DOHH2 (cell line): Measurements from ENCODE around the gene CASP14.

Experiments
- H3F3A ChIP-seq: fragments of 200-600 bp; sonication (generic), shearing (Covaris generic); 2 replicates; pipeline ENCODE4 v1.6.0; 2016; ENCODE audit warnings: antibody characterized with exemption, mild to moderate bottlenecking; ENCODE audit not compliant: control insufficient read depth, insufficient read depth
- H3K27ac ChIP-seq: fragments of 200-600 bp; sonication (generic); 2 replicates; pipeline ENCODE4 v1.5.1; 2014; ENCODE audit warnings: low read depth, mild to moderate bottlenecking, low read length, moderate library complexity
- H3K27me3 ChIP-seq: fragments of 200-600 bp; sonication (generic); 2 replicates; pipeline ENCODE4 v1.6.1; 2014; ENCODE audit warnings: mild to moderate bottlenecking, low read length, mixed read lengths; ENCODE audit not compliant: control insufficient read depth
- H3K36me3 ChIP-seq: fragments of 200-600 bp; sonication (generic); 2 replicates; pipeline ENCODE4 v1.6.1; 2014; ENCODE audit warnings: mild to moderate bottlenecking, low read length, moderate library complexity, mixed read lengths; ENCODE audit not compliant: control insufficient read depth
- H3K4me1 ChIP-seq: fragments of 200-600 bp; sonication (generic); 2 replicates; pipeline ENCODE4 v1.6.1; 2014; ENCODE audit warnings: mild to moderate bottlenecking, low read length, mixed read lengths; ENCODE audit not compliant: control insufficient read depth
- H3K4me2 ChIP-seq: fragments of 200-600 bp; sonication (generic); 2 replicates; pipeline ENCODE4 v1.6.0; 2014; ENCODE audit warnings: mild to moderate bottlenecking, low read length, moderate library complexity
- H3K4me3 ChIP-seq: fragments of 200-600 bp; sonication (generic); 2 replicates; pipeline ENCODE4 v1.5.1; 2014; ENCODE audit warnings: mild to moderate bottlenecking, low read length, mixed read lengths
- H3K79me2 ChIP-seq: fragments of 200-600 bp; sonication (generic); 2 replicates; pipeline ENCODE4 v1.6.1; 2014; ENCODE audit warnings: mild to moderate bottlenecking, low read length, mixed read lengths; ENCODE audit not compliant: control insufficient read depth
- H3K9me2 ChIP-seq: fragments of 200-600 bp; sonication (generic); replicated peaks from 2 replicates; pipeline ENCODE4 v1.6.1; 2014; ENCODE audit warnings: mild to moderate bottlenecking, low read length, mixed read lengths; ENCODE audit not compliant: control insufficient read depth
- H3K9me3 ChIP-seq: fragments of 200-600 bp; sonication (generic); 2 replicates; pipeline ENCODE4 v1.6.1; 2014; ENCODE audit warnings: antibody characterized with exemption, low read length, mixed read lengths; ENCODE audit not compliant: control insufficient read depth, insufficient read depth
- H4K20me1 ChIP-seq: fragments of 200-600 bp; sonication (generic); 2 replicates; pipeline ENCODE4 v1.6.0; 2014; ENCODE audit warnings: low read depth, mild to moderate bottlenecking, antibody characterized with exemption, low read length, moderate library complexity; ENCODE audit not compliant: control insufficient read depth, insufficient read depth
- CTCF ChIP-seq: fragments of 200-600 bp; sonication (generic); IDR thresholded peaks from one replicate; pipeline ENCODE4 v1.5.1; 2014; ENCODE audit warnings: antibody characterized with exemption, mild to moderate bottlenecking, low read depth, low read length; ENCODE audit not compliant: poor library complexity, severe bottlenecking
- EZH2phosphoT487 ChIP-seq: fragments of 200-600 bp; sonication (generic); IDR thresholded peaks from 2 replicates; pipeline ENCODE4 v1.6.1; 2017; ENCODE audit warnings: borderline replicate concordance, mild to moderate bottlenecking, antibody characterized with exemption, low read length, moderate library complexity, mixed read lengths

The CASP14 gene

GRCh38 chr19:15048885-15049541 is at the start of gene CASP14:
Gene CASP14 (plus strand): TSS chr19:15049480. CDS start chr19:15052252, 2,772 bp downstream.
- no peaks in the 10 kb centered on the region for H3K27me3 ChIP-seq

GRCh38 chr19:15008308-15008707 is 41.0 kb upstream of the CASP14 start:
- no peaks in the 10 kb centered on the region for H3F3A ChIP-seq

More at GRCh38 chr19:15048885-15049541, at the start of gene CASP14:
- Histone ChIP-seq H4K20me1 (no peaks in the 10 kb centered on the region), H3K4me1 (no peaks in the 10 kb centered on the region), H3K4me3 (no peak within 1 kb of the TSS), H3K9me3 (no peaks in the 10 kb centered on the region), H3K36me3 (no peaks in the 10 kb centered on the region), H3K9me2 (no peaks in the 10 kb centered on the region), H3F3A (no peaks in the 10 kb centered on the region), H3K4me2 (no peak within 1 kb of the TSS), H3K27ac (no peak within 1 kb of the TSS), H3K79me2 (no peaks in the 10 kb centered on the region)
- TF ChIP-seq CTCF = no peak
- no peak for TF ChIP-seq EZH2phosphoT487

GRCh38 chr19:15010501-15011300 is 38.6 kb upstream of the CASP14 start:
- no peaks in the 10 kb centered on the region for H3K9me3 ChIP-seq
- H3K36me3 ChIP-seq = no peaks in the 10 kb centered on the region
- H3K9me2 ChIP-seq = no peaks in the 10 kb centered on the region
- no peak for TF ChIP-seq CTCF
- H3K4me1 ChIP-seq = no peaks in the 10 kb centered on the region
- H4K20me1 ChIP-seq = no peaks in the 10 kb centered on the region
- H3K27me3 ChIP-seq = no peaks in the 10 kb centered on the region
- H3K4me3 ChIP-seq = no peak overlapping the region
- H3F3A ChIP-seq = no peaks in the 10 kb centered on the region
- no peak overlapping the region for H3K27ac ChIP-seq
- no peak overlapping the region for H3K4me2 ChIP-seq
- H3K79me2 ChIP-seq = no peaks in the 10 kb centered on the region

More at GRCh38 chr19:15008308-15008707, 41.0 kb upstream of the CASP14 start:
- H3K9me2 ChIP-seq = no peaks in the 10 kb centered on the region
- H3K36me3 ChIP-seq = no peaks in the 10 kb centered on the region
- no peaks in the 10 kb centered on the region for H3K79me2 ChIP-seq
- H4K20me1 ChIP-seq = no peaks in the 10 kb centered on the region
- TF ChIP-seq CTCF = no peak
- TF ChIP-seq EZH2phosphoT487 = no peak
- no peak overlapping the region for H3K27ac ChIP-seq
- no peaks in the 10 kb centered on the region for H3K27me3 ChIP-seq
- no peaks in the 10 kb centered on the region for H3K9me3 ChIP-seq
- no peak overlapping the region for H3K4me3 ChIP-seq
- H3K4me1 ChIP-seq = no peaks in the 10 kb centered on the region
- H3K4me2 ChIP-seq = no peak overlapping the region
